ENCODE results near the gene DRGX.

The DRGX gene

DNA sequence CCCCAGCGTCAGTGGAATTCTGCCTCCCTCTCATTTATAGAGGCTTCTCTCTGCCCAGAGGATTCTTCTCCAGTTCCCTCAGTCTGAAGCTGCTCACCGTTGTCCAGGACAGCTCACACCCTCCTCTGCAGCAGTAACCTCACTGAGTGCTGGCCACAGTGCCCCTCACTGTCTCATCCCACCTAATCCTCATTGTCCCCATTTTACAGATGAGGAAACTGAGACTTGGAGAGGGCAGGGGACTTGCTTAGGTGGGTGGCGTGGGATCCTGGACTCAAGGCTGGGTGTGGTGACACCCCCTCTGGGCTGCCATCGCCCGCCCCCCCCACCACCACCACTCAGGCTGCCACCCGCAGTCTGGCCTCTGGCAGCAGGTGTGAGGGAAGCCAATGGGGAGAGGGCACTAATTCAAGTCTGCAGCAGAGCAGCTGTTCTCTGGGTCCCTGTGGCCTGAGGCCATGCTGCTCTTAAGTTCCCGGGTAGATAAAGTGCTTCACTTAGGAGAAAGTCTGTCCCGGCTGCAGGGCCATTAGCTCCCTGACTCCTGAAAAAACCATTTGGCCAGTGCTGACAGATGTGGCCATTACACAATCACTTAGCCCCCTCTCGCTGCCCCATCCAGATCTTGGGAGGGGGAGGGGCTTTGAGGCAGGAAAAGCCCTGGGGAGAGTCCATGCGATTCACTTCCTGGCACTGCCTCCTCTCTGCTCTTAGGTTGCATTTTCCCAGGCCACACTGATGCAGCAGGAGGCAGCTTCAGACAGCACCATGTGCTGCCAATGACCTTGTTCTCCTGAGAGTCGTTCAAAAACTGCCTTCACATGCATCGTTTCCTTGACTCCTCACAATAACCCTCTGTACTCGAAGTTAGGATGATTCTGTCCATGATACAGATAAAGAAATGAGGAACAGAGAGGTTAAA, 36.3 kb downstream of the DRGX start:
- no peaks in the 10 kb centered on the region for H3K9me3 ChIP-seq (replicated peaks; ENCODE audit: insufficient read depth, low read length)
- no peak overlapping the region for H3K4me3 ChIP-seq (ENCODE audit: low read length)
- TF ChIP-seq EZH2phosphoT487 (IDR thresholded peaks at IDR 0.05; ENCODE audit: low read length) (no peak), EZH2 (optimal IDR thresholded peaks at IDR 0.05; ENCODE audit: low read depth, low read length) (no peak), CTCF (IDR thresholded peaks at IDR 0.05; ENCODE audit: low read length) (no peak)
- H3K4me1 ChIP-seq (ENCODE audit: low read length), result no peaks in the 10 kb centered on the region
- H3K9ac ChIP-seq (ENCODE audit: low read length), result no peak overlapping the region
- H3K36me3 ChIP-seq (replicated peaks; ENCODE audit: insufficient read depth, low read length), result no peaks in the 10 kb centered on the region
- H3K27ac ChIP-seq (ENCODE audit: low read length), result no peak overlapping the region
- H3K79me2 ChIP-seq (ENCODE audit: low read length), result no peaks in the 10 kb centered on the region
- H4K20me1 ChIP-seq (ENCODE audit: insufficient read depth, low read length), result no peaks in the 10 kb centered on the region
- H3K27me3 ChIP-seq (replicated peaks; ENCODE audit: insufficient read depth, low read length), result no peaks in the 10 kb centered on the region
- no peaks in the 10 kb centered on the region for H3K9me2 ChIP-seq (replicated peaks; ENCODE audit: insufficient read depth, low read length)
- no peak overlapping the region for H2AFZ ChIP-seq (ENCODE audit: low read length)
- H3K4me2 ChIP-seq (ENCODE audit: low read depth, low read length), result no peak overlapping the region
- H3F3A ChIP-seq (ENCODE audit: insufficient read depth, low read length), result no peaks in the 10 kb centered on the region
- no peak for DNase-seq

DNA sequence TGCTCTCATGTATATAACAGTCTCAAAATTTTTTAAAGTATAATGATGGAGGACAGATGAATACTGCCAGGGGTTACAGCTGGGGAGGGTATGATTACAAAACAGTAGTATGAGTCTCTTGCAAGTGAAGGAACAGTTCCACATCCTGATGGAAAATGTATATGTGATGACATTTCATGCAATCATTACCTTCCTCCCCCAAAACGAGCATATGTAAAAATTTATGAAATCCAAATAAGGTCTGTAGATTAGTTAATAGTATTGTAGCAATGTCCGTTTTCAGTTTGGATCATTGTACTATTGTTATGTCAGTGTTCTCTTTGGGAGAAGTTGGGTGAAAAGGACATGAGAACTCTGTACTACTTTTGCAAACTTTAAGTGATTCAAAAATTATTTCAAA, 38.0 kb downstream of the DRGX start:
- Histone ChIP-seq H3K4me2 (ENCODE audit: low read depth, low read length) (no peak overlapping the region), H3K4me3 (ENCODE audit: low read length) (no peak overlapping the region), H2AFZ (ENCODE audit: low read length) (no peak overlapping the region), H3K27ac (ENCODE audit: low read length) (no peak overlapping the region), H3K79me2 (ENCODE audit: low read length) (no peaks in the 10 kb centered on the region), H3K27me3 (replicated peaks; ENCODE audit: insufficient read depth, low read length) (no peaks in the 10 kb centered on the region), H3K9me2 (replicated peaks; ENCODE audit: insufficient read depth, low read length) (no peaks in the 10 kb centered on the region), H3K36me3 (replicated peaks; ENCODE audit: insufficient read depth, low read length) (no peaks in the 10 kb centered on the region), H3F3A (ENCODE audit: insufficient read depth, low read length) (no peaks in the 10 kb centered on the region), H4K20me1 (ENCODE audit: insufficient read depth, low read length) (no peaks in the 10 kb centered on the region), H3K9ac (ENCODE audit: low read length) (no peak overlapping the region), H3K4me1 (ENCODE audit: low read length) (no peaks in the 10 kb centered on the region), H3K9me3 (replicated peaks; ENCODE audit: insufficient read depth, low read length) (no peaks in the 10 kb centered on the region)
- no peak for DNase-seq
- TF ChIP-seq EZH2 (optimal IDR thresholded peaks at IDR 0.05; ENCODE audit: low read depth, low read length), result no peak
- TF ChIP-seq EZH2phosphoT487 (IDR thresholded peaks at IDR 0.05; ENCODE audit: low read length), result no peak
- TF ChIP-seq CTCF (IDR thresholded peaks at IDR 0.05; ENCODE audit: low read length), result no peak

DNA sequence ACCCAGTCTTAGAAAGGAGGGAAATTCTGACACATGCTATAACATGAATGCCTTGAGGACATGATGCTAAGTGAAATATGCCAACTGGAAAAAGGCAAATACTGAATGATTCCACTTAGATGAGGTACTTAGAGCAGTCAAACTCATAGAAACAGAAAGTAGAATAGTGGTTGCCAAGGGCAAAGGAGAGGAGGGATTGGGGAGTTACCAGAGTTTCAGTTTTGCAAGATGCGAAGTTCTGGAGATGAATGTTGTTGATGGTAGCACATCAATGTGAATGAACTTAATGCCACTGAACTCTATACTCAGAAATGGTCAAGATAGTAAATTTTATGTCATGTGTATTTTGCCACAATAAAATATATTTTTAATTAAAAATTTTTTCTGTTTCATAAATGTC, 38.9 kb downstream of the DRGX start:
- H4K20me1 ChIP-seq (ENCODE audit: insufficient read depth, low read length), result no peaks in the 10 kb centered on the region
- H3K9me2 ChIP-seq (replicated peaks; ENCODE audit: insufficient read depth, low read length), result no peaks in the 10 kb centered on the region
- H3K27ac ChIP-seq (ENCODE audit: low read length), result no peak overlapping the region
- H3K4me1 ChIP-seq (ENCODE audit: low read length), result no peaks in the 10 kb centered on the region
- H2AFZ ChIP-seq (ENCODE audit: low read length), result no peak overlapping the region
- no peaks in the 10 kb centered on the region for H3F3A ChIP-seq (ENCODE audit: insufficient read depth, low read length)
- no peaks in the 10 kb centered on the region for H3K27me3 ChIP-seq (replicated peaks; ENCODE audit: insufficient read depth, low read length)
- no peaks in the 10 kb centered on the region for H3K9me3 ChIP-seq (replicated peaks; ENCODE audit: insufficient read depth, low read length)
- TF ChIP-seq EZH2phosphoT487 (IDR thresholded peaks at IDR 0.05; ENCODE audit: low read length) (no peak), CTCF (IDR thresholded peaks at IDR 0.05; ENCODE audit: low read length) (no peak), EZH2 (optimal IDR thresholded peaks at IDR 0.05; ENCODE audit: low read depth, low read length) (no peak)
- H3K4me2 ChIP-seq (ENCODE audit: low read depth, low read length), result no peak overlapping the region
- H3K9ac ChIP-seq (ENCODE audit: low read length), result no peak overlapping the region
- H3K79me2 ChIP-seq (ENCODE audit: low read length), result no peaks in the 10 kb centered on the region
- H3K4me3 ChIP-seq (ENCODE audit: low read length), result no peak overlapping the region
- DNase-seq, result peak; percentile 46
- no peaks in the 10 kb centered on the region for H3K36me3 ChIP-seq (replicated peaks; ENCODE audit: insufficient read depth, low read length)

All from MM.1S (cell line).